ENCODE measurements around the gene DLX3.

DLX3 gene

DNA sequence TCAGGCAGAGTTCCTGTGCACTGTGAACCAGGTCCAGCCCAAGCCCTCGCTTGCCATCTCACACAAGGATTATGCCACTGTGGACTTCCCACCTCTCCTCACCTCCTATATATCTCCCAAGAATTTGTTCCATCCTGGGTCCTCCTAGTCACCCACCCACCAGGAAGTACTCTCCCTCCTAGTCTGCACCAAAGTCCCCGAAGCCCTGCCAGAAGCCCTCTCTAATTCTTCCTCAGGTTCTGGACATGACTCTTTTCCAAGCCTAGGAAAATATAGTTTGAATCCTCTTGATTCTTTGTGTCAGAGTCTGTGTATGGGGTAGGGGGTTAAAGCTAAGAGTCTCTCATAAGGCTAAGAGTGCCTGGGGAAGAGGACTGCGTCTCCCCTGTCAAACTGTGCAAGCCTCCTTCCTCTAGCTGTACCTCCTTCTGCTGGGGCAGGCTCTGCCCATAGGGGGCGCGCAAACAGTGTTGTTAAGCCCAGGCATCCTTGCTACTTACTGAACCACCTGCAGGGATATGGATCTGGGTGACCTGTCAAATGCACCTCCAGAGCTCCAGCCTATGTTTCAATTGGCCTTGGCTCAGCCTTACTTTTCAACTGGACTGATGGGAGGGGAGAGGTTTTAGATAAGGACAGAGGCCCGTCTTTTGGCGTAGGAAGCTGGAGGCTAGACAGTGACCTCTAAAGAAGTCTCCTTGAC is 42.7 kb downstream of the DLX3 start:
- DNase-seq = peak; percentile 12

DNA sequence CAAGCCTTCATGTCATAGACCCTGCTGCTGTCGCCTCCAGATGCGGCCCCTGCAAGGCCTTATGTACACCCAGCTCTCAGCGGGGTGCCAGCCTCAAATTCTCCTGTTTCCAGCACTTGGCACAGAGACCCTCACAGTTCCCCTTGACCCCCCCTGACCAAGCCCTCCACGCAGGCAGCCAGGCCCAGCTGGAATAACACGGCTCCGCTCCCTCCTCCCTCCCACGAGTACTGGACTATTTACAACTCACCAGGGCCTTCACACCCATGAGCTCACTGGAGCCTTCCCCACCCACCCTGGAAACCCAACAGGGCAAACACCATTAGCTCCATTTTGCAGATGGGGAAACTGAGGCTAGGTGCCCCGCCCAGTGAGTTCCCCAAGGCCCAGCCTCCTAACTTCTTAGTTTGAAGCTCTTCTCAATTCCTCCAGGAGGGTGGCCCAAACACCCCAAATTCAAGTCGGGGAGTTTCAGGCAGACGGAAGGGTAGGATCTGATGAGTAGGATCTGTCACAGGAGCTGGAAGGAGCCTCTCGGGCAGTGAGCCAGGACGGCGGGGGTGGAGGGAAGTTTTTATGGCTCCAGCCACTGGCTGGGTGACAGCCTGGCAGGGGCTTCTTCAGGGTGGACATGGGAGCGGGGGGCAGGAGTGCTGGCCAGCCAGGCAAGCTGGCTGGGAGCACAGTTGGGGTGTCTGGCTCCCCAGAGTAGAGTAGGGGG is 43.5 kb downstream of the DLX3 start:
- DNase-seq = no peak

DNA sequence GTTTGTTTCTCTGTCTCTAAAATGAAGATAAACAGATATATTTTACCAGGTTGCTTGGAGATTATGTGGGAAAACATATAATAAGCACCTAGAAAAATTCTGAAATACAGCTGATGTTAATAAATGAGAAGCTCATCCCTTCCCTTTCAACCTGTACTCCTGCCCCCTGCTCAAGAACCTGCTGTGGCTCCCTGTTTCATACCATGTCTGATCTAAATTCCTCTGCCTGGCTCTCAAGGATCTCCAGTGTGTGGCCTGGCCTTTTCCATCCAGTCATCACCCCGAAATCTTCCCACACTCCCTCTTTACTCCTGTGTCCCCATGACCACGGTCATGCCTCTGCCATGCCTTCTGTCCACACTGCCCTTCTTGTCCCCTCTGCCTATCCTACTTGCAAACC is 45.4 kb downstream of the DLX3 start:
- no peak for DNase-seq

- DNase-seq = no peak
Measured at GRCh38 chr17:49946964-49947584, 48.0 kb downstream of the DLX3 start.

DNA sequence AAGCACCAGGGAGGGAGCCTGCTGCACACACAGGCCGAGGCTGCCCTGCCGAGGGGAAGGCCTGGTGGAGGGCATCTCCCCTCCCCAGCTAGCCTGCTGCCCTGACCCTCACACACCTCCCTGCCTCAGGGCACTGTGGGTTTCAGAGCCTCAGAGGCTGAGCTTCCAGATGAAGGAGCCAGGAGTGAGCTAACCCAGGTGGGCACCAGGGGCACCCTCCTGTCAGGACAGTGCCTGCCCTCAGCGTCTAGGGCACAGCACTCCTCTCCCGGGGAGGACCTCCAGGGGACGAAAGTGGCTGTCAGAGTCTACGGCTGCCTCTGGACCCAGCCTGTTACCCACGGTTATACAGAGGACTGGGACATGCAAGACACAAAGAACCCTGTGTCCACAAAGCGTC is 48.8 kb downstream of the DLX3 start:
- DNase-seq = no peak

GRCh38 chr17:49944273-49944870 is 50.7 kb downstream of the DLX3 start:
- no peak for DNase-seq

- DNase-seq = no peak
Measured at GRCh38 chr17:49942947-49943346, 52.1 kb downstream of the DLX3 start.

DNA sequence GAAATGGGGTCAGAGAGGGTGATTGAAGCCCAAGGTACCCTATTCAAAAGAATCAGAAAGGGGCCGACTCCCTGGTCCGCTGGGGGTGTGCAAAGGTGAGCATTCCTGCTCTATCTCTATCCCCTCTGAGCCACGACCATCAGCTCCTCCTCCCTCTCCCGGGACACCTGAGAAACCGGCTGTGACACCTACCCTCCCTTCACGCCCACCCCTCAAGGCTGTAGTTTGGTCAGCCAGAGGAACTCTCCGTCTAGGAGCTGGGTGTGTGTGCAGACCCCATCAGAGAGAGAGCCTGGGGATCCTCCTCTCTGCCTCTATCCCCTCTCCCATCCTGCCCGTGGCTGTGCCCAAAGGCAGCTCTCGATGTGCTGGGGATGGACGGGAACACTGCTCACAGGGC is 53.6 kb downstream of the DLX3 start:
- DNase-seq = no peak

Measured in midbrain (tissue), 1 donor.